GM12864 (cell line): ENCODE results near the gene HDLBP.

Experiments used
- DNase-seq: peaks from one replicate; pipeline ENCODE4 v3.0.0-alpha.2; 2011; ENCODE audit warnings: low read depth
- H3K4me3 ChIP-seq: 2 replicates; pipeline ENCODE4 v1.5.1; 2011; ENCODE audit warnings: mild to moderate bottlenecking, low read depth, low read length, control low read depth
- TF ChIP-seq, protein P1 (sequence below): IDR thresholded peaks from 2 replicates; pipeline ENCODE4 v1.5.1; 2011; ENCODE audit warnings: low read depth, mild to moderate bottlenecking, moderate library complexity, low read length, control low read depth, inconsistent platforms; ENCODE audit errors: missing control alignments

The HDLBP gene

DNA sequence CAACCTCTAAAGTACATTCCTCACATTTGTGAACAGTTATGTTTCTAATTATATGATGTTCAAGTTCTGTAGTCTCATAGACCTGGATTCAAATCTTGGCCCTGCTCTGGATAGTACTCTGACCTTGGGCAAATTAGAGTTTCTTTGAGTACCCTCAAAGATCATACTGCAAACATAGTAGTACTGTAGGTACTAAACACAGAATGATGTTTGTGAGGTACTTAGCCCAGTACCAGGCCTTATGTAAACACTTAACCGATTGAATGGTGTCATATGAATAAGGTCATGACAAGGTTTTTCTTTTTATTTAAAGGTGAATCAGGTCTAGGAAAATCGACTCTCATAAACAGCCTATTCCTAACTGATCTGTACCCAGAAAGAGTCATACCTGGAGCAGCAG is 19.3 kb upstream of the HDLBP start:
- TF ChIP-seq, protein P1, sequence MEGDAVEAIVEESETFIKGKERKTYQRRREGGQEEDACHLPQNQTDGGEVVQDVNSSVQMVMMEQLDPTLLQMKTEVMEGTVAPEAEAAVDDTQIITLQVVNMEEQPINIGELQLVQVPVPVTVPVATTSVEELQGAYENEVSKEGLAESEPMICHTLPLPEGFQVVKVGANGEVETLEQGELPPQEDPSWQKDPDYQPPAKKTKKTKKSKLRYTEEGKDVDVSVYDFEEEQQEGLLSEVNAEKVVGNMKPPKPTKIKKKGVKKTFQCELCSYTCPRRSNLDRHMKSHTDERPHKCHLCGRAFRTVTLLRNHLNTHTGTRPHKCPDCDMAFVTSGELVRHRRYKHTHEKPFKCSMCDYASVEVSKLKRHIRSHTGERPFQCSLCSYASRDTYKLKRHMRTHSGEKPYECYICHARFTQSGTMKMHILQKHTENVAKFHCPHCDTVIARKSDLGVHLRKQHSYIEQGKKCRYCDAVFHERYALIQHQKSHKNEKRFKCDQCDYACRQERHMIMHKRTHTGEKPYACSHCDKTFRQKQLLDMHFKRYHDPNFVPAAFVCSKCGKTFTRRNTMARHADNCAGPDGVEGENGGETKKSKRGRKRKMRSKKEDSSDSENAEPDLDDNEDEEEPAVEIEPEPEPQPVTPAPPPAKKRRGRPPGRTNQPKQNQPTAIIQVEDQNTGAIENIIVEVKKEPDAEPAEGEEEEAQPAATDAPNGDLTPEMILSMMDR, result no peak
- H3K4me3 ChIP-seq, result no peak overlapping the region
- DNase-seq, result no peak

DNA sequence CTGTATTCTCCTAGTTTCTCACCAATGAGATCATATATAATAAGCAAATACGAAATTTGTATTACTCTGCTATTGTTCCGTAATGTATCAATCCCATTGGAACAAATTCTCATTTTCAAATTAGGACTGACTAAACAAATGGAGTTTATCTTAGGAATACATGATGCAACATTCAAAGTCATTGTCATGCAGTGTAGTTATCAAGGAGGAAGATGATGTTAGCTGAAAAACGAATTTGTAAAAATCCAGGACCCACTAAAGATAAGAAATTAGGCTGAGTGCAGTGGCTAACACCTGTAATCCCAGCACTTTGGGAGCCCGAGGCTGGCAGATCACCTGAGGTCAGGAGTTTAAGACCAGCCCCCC is 15.1 kb upstream of the HDLBP start:
- no peak overlapping the region for H3K4me3 ChIP-seq
- no peak for DNase-seq
- TF ChIP-seq, protein P1, result no peak

DNA sequence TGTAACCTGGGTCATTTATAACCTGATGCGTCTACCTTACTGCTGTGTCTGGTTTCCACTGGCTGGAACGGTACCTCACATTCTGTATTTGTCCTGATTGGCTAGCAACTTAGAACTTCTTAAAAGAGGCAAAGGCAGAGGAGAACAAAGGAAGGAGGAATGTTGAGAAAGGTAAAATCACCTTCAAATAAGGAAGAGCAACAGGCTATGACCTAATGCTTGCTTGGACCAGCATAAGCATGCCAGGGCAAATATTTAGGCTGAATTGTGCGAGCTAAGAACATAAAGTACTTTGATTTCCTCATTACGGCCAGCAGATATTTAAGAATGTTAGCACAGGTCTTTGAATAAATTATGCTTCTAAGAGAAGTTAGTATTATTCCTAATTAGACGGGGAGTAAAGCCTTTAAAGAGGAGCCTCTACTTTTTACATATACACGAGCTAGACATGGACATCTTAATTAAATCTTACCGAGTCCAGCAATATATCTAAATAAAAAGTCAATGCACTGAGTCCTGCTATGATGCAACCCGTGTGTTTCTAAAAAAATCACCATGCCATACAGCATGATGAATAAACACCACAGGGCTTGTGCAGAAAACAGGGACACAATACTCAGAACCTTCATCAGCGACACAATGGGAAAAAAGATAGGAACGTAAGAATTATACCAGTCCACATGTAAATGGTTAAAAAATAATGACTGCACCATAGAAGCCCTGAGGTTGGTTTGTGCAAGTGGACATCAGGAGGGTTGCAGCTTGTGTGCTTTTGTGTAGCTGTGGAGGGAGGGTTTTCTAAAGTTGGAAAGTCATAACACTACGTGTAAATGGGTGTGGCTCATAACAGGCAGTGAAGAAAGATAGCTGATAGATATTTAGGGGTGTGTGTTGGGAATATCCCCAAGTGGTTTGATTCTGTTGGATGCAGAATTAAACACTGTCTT is 14.5 kb upstream of the HDLBP start:
- TF ChIP-seq, protein P1, result no peak
- H3K4me3 ChIP-seq, result no peak overlapping the region
- no peak for DNase-seq

DNA sequence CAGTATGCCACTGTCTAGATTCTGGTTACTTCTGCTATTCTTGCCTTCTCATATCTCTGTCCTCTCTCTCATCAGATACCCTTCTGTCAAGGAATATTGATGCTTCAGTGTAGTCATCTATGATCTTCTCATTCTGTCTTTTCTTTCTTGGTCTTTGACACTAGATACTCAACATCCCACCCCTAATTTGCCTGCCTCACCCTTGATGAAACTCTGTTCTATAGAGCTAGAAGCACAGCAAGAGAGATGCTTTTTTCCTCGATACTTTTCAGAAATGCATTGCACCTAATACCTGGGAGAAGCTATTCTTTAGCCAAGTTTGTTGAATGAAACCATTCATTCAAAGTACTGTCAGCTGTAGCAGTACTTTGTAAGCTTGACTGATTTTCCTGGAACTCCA is 9.8 kb upstream of the HDLBP start:
- DNase-seq, result no peak
- TF ChIP-seq, protein P1, result no peak
- no peak overlapping the region for H3K4me3 ChIP-seq

DNA sequence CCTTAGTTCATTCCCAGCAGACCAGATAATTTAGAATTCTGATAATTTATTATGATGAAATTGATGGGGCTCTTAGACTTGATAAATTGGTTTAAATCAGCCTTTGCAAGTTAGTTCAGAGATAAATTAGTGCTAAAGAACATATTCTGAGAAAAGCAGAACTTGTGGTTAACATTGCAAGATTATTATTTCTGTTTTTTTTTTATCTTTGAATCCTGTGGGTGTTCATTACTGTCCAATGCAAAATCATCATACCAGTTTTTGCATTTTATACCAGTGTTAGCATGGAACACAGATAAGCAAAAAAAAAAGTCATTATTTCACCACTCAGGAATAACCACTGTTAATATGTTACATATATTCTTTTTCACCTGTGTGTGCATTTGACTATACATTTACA is 9.3 kb upstream of the HDLBP start:
- no peak overlapping the region; the same call in 1 of the 2 replicates for H3K4me3 ChIP-seq
- DNase-seq, result no peak
- TF ChIP-seq, protein P1, result no peak

DNA sequence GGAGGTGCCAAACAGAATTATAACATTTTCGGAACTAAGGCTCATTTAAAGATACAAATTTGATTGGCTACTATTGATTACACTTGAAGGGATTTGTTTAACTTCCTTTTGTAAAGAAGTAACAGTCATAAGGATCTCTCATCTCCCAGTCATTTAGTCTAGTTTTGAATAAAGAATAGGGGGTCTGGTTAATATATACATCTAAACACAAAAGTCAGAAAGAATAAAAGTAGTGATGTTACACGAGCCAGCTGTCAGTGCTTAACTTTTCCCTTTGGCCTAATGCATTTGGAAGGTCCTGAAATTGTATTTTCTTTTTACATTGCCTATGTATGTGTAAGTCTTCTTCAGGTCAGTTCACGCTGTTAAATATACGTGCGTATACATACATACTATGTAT is 8.3 kb upstream of the HDLBP start:
- DNase-seq, result no peak
- no peak overlapping the region; the same call in 1 of the 2 replicates for H3K4me3 ChIP-seq
- TF ChIP-seq, protein P1, result no peak

DNA sequence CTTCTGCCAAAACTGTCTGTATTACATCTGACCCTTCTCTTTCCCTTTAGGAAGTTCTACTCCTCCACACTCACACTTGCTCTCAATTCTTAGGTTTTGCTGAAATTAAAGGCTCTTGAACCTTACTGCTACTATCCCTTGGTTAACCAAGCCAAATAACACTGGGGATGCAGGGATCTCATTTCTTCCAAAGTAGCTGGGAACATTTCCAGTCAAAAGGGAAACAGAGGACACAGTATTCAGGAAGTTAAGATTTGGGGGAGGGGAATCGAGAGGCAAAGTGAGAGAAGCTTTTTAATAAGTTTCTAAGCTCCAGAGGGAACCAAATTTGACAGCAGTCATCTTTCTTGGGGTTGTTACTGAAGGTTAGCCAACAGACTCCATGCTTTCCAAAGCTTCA is 6.4 kb upstream of the HDLBP start:
- TF ChIP-seq, protein P1, result no peak
- H3K4me3 ChIP-seq, result no peak overlapping the region; the same call in 1 of the 2 replicates
- DNase-seq, result no peak
